GM12878 (cell line): ENCODE measurements around the gene ELOA. TPM values are rescaled to one million over a fixed set of nuclear protein-coding genes. Genes with fewer than 3 reads are reported as not detected.
A peak's percentile ranks its signal among the peaks of the same experiment; 100 is the strongest.

Experiments used
- CHD1 ChIP-seq: IDR thresholded peaks from 2 replicates; pipeline ENCODE4 v1.6.1; 2012; ENCODE audit warnings: low read depth, low read length, improper control_type of control experiment
- CREM ChIP-seq: IDR thresholded peaks from 2 replicates; pipeline ENCODE4 v1.6.1; 2014; ENCODE audit warnings: antibody characterized with exemption, low read depth
- EGR1 ChIP-seq, 2 experiments: IDR thresholded peaks; 1 replicate in 1 of 2; 2 replicates in 1 of 2; pipeline ENCODE4 v1.6.1; 2011 to 2012; ENCODE audit warnings: low read depth in 2 of 2, low read length in 2 of 2, borderline replicate concordance in 1 of 2, mild to moderate bottlenecking in 1 of 2, moderate library complexity in 1 of 2
- ESRRA ChIP-seq: IDR thresholded peaks from 2 replicates; pipeline ENCODE4 v1.6.1; 2012; ENCODE audit warnings: mild to moderate bottlenecking, low read length, improper control_type of control experiment
- FOS ChIP-seq: IDR thresholded peaks from 3 replicates; pipeline ENCODE4 v1.6.1; 2011; ENCODE audit warnings: borderline replicate concordance; ENCODE audit not compliant: insufficient read length; ENCODE audit errors: extremely low read depth
- HDGF ChIP-seq: fragments of 450-650 bp; IDR thresholded peaks from 2 replicates; pipeline ENCODE4 v1.6.1; 2016; ENCODE audit warnings: antibody characterized with exemption
- MEF2A ChIP-seq: IDR thresholded peaks from 2 replicates; pipeline ENCODE4 v1.6.1; 2011; ENCODE audit warnings: low read depth, mild to moderate bottlenecking, low read length, moderate library complexity; ENCODE audit not compliant: insufficient read depth
- NBN ChIP-seq: fragments of 450-650 bp; IDR thresholded peaks from 2 replicates; pipeline ENCODE4 v1.6.1; 2016
- NR2C1 ChIP-seq: fragments of 450-650 bp; IDR thresholded peaks from 2 replicates; pipeline ENCODE4 v1.6.1; 2017; ENCODE audit warnings: antibody characterized with exemption, mild to moderate bottlenecking, moderate library complexity
- POLR2AphosphoS5 ChIP-seq: IDR thresholded peaks from 2 replicates; pipeline ENCODE4 v1.6.1; 2011; ENCODE audit warnings: mild to moderate bottlenecking, low read length, inconsistent platforms
- POU2F2 ChIP-seq: IDR thresholded peaks from 3 replicates; pipeline ENCODE4 v1.6.1; 2011; ENCODE audit warnings: low read depth, mild to moderate bottlenecking, low read length, borderline replicate concordance
- RB1 ChIP-seq: fragments of 450-650 bp; formaldehyde crosslinking; IDR thresholded peaks from 2 replicates; pipeline ENCODE4 v1.6.1; 2017; ENCODE audit warnings: mild to moderate bottlenecking, borderline replicate concordance
- SIN3A ChIP-seq: IDR thresholded peaks from 2 replicates; pipeline ENCODE4 v1.6.1; 2012; ENCODE audit warnings: low read depth, low read length, improper control_type of control experiment
- SIX5 ChIP-seq: IDR thresholded peaks from 2 replicates; pipeline ENCODE4 v1.6.1; 2011; ENCODE audit warnings: mild to moderate bottlenecking, low read depth, low read length, moderate library complexity; ENCODE audit not compliant: severe bottlenecking
- TARDBP ChIP-seq: IDR thresholded peaks from 2 replicates; pipeline ENCODE4 v1.6.1; 2016; ENCODE audit warnings: borderline replicate concordance
- YBX1 ChIP-seq: fragments of 450-650 bp; IDR thresholded peaks from 2 replicates; pipeline ENCODE4 v1.6.1; 2016; ENCODE audit warnings: antibody characterized with exemption
- ZNF217 ChIP-seq: fragments of 450-650 bp; IDR thresholded peaks from 2 replicates; pipeline ENCODE4 v1.6.1; 2017; ENCODE audit warnings: antibody characterized with exemption, mild to moderate bottlenecking
- ZNF24 ChIP-seq: fragments of 450-650 bp; IDR thresholded peaks from 2 replicates; pipeline ENCODE4 v1.6.1; 2017; ENCODE audit warnings: antibody characterized with exemption, mild to moderate bottlenecking
- ZNF274 ChIP-seq: IDR thresholded peaks from one replicate; pipeline ENCODE4 v1.8.0; 2011; ENCODE audit not compliant: insufficient read length, insufficient read depth
- polyA plus RNA-seq, 11 experiments: library from polyadenylated mRNA; depleted of rRNA in 4 of 11; unstranded in 6 of 11; stranded (reverse) in 5 of 11; fragments of >200 nt; fragmentation: Nextera tagmentation in 4 of 11; fragmentation: Illumina TruSeq in 1 of 11; extraction: Ambion mirVana in 4 of 11; extraction: Trizol in 1 of 11; gene quantifications; 1 replicate in 1 of 11; 2 replicates in 10 of 11; pipeline versions ENCODE4 v1.2.1 to v1.2.3, GENCODE V29; 2011 to 2016; ENCODE audit warnings: inconsistent platforms in 2 of 11, missing spikeins in 2 of 11, low read depth in 1 of 11
- total RNA-seq, 4 experiments: library from RNA; depleted of rRNA in 3 of 4; stranded (reverse); fragments of >200 nt in 3 of 4; fragmentation: Illumina TruSeq in 1 of 4; extraction: Trizol in 1 of 4; gene quantifications; 2 replicates each; pipeline versions ENCODE4 v1.2.1 to v1.2.3, GENCODE V29; 2013 to 2021
- TF ChIP-seq, protein P1 (sequence below): fragments of 450-650 bp; IDR thresholded peaks from 2 replicates; pipeline ENCODE4 v1.6.1; 2017; ENCODE audit warnings: borderline replicate concordance
- TF ChIP-seq, protein P2 (sequence below): fragments of 450-650 bp; conservative IDR thresholded peaks from 2 replicates; pipeline ENCODE4 v1.6.1; 2017; ENCODE audit warnings: mild to moderate bottlenecking, moderate library complexity
- TF ChIP-seq, protein P3 (sequence below): IDR thresholded peaks from 2 replicates; pipeline ENCODE4 v1.6.1; 2012; ENCODE audit warnings: low read depth, low read length, improper control_type of control experiment
- TF ChIP-seq, protein P4 (sequence below): fragments of 450-650 bp; formaldehyde crosslinking; IDR thresholded peaks from 2 replicates; pipeline ENCODE4 v1.5.0; 2022; ENCODE audit warnings: mild to moderate bottlenecking, missing genetic modification characterization
- TF ChIP-seq, protein P5 (sequence below): IDR thresholded peaks from 2 replicates; pipeline ENCODE4 v1.6.1; 2011; ENCODE audit warnings: low read depth, mild to moderate bottlenecking, low read length, moderate library complexity, borderline replicate concordance; ENCODE audit errors: extremely low read depth

The ELOA gene
- total and polyA plus RNA-seq, 10 of the 15 experiments (the other 5 are each of a cell fraction or from before 2014, with no cell fraction given) = 20.1 to 63.6 (median 39.8) TPM

DNA sequence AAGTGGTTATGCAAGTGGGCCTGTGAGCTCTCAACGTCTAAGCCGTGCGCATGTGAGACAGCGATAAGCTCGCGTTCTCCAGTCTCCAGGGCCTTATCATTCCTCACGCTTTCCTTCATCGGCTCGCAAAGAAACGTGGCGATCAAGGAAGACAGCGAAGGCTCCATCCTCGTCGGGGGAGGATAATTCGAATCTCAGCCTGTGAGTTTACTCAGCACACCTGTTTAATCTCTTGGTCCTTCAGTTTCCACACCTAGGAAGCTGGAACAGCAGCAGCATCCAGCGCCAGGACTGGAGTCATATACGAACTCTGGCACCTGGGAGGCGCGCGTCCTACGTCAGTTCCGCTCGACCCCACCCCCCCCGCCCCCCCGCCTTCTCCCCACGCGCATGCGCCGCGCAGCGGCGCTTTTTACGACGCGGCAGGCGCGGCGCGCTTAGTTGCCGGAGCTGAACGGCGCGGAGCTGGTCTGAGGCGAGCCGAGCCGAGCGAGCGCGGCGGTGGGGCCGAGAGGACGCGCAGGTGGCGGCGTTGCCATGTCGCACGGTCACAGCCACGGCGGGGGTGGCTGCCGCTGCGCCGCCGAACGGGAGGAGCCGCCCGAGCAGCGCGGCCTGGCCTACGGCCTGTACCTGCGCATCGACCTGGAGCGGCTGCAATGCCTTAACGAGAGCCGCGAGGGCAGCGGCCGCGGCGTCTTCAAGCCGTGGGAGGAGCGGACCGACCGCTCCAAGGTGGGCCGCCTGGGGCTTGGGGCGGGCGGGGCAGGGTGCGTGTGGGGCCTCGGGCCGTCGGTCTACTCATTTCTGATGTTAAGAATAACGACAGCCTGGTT lies 34.9 kb downstream of the ELOA start, which contains the start of gene PITHD1 (continued):
- TF ChIP-seq SIX5 (peak; percentile 8), RB1 (peak; percentile 84; the same call in 1 of the 2 replicates), CREM (peak; percentile 90), ESRRA (no peak), ZNF217 (no peak), FOS (no peak), NBN (no peak; the same call in 1 of the 2 replicates), EGR1 (IDR thresholded peaks at IDR 0.05; ENCODE audit: borderline replicate concordance in 1 of 2, low read depth in 2 of 2, low read length in 2 of 2) (peak in 1 of 2 experiments; percentile 42; a peak in 1 of 3 replicates), NR2C1 (peak; percentile 14), HDGF (no peak), TARDBP (no peak), POU2F2 (no peak), YBX1 (no peak), ZNF24 (no peak), MEF2A (no peak), SIN3A (no peak), CHD1 (no peak), POLR2AphosphoS5 (peak; percentile 91), ZNF274 (no peak)
- TF ChIP-seq, protein P1, sequence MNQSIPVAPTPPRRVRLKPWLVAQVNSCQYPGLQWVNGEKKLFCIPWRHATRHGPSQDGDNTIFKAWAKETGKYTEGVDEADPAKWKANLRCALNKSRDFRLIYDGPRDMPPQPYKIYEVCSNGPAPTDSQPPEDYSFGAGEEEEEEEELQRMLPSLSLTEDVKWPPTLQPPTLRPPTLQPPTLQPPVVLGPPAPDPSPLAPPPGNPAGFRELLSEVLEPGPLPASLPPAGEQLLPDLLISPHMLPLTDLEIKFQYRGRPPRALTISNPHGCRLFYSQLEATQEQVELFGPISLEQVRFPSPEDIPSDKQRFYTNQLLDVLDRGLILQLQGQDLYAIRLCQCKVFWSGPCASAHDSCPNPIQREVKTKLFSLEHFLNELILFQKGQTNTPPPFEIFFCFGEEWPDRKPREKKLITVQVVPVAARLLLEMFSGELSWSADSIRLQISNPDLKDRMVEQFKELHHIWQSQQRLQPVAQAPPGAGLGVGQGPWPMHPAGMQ = no peak
- TF ChIP-seq, protein P2, sequence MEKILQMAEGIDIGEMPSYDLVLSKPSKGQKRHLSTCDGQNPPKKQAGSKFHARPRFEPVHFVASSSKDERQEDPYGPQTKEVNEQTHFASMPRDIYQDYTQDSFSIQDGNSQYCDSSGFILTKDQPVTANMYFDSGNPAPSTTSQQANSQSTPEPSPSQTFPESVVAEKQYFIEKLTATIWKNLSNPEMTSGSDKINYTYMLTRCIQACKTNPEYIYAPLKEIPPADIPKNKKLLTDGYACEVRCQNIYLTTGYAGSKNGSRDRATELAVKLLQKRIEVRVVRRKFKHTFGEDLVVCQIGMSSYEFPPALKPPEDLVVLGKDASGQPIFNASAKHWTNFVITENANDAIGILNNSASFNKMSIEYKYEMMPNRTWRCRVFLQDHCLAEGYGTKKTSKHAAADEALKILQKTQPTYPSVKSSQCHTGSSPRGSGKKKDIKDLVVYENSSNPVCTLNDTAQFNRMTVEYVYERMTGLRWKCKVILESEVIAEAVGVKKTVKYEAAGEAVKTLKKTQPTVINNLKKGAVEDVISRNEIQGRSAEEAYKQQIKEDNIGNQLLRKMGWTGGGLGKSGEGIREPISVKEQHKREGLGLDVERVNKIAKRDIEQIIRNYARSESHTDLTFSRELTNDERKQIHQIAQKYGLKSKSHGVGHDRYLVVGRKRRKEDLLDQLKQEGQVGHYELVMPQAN = peak; percentile 97
- TF ChIP-seq, protein P3, sequence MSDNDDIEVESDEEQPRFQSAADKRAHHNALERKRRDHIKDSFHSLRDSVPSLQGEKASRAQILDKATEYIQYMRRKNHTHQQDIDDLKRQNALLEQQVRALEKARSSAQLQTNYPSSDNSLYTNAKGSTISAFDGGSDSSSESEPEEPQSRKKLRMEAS = no peak
- TF ChIP-seq, protein P4, sequence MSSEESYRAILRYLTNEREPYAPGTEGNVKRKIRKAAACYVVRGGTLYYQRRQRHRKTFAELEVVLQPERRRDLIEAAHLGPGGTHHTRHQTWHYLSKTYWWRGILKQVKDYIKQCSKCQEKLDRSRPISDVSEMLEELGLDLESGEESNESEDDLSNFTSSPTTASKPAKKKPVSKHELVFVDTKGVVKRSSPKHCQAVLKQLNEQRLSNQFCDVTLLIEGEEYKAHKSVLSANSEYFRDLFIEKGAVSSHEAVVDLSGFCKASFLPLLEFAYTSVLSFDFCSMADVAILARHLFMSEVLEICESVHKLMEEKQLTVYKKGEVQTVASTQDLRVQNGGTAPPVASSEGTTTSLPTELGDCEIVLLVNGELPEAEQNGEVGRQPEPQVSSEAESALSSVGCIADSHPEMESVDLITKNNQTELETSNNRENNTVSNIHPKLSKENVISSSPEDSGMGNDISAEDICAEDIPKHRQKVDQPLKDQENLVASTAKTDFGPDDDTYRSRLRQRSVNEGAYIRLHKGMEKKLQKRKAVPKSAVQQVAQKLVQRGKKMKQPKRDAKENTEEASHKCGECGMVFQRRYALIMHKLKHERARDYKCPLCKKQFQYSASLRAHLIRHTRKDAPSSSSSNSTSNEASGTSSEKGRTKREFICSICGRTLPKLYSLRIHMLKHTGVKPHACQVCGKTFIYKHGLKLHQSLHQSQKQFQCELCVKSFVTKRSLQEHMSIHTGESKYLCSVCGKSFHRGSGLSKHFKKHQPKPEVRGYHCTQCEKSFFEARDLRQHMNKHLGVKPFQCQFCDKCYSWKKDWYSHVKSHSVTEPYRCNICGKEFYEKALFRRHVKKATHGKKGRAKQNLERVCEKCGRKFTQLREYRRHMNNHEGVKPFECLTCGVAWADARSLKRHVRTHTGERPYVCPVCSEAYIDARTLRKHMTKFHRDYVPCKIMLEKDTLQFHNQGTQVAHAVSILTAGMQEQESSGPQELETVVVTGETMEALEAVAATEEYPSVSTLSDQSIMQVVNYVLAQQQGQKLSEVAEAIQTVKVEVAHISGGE (CRISPR knock-in tag) = no peak
- TF ChIP-seq, protein P5, sequence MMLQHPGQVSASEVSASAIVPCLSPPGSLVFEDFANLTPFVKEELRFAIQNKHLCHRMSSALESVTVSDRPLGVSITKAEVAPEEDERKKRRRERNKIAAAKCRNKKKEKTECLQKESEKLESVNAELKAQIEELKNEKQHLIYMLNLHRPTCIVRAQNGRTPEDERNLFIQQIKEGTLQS = no peak
